NCI-H1105 treated with DMSO at 0.1 percent for 48 hours (cell line): ENCODE results near the gene R3HDM4.

ENCODE experiments used
- DNase-seq: peaks from one replicate; lab custom pipeline; 2025; lab: John Stamatoyannopoulos, UW

R3HDM4 gene

GRCh38 chr19:929891-930258 lies 16.9 kb upstream of the R3HDM4 start:
- no peak for DNase-seq

- DNase-seq: no peak
Measured at GRCh38 chr19:929203-929890, 16.3 kb upstream of the R3HDM4 start.

GRCh38 chr19:928471-929202 lies 15.6 kb upstream of the R3HDM4 start:
- no peak for DNase-seq

GRCh38 chr19:927780-928401 lies 14.9 kb upstream of the R3HDM4 start:
- no peak for DNase-seq

- no peak for DNase-seq
Measured at GRCh38 chr19:927351-927779, 14.3 kb upstream of the R3HDM4 start.

GRCh38 chr19:926589-927350 lies 13.8 kb upstream of the R3HDM4 start:
- no peak for DNase-seq

GRCh38 chr19:926323-926588 lies 13.2 kb upstream of the R3HDM4 start:
- no peak for DNase-seq

- DNase-seq: peak; percentile 79
Measured at GRCh38 chr19:925526-926322, 12.7 kb upstream of the R3HDM4 start, which contains the start of gene ARID3A. Gene ARID3A, plus strand, starts transcription at chr19:926035. Its CDS starts 3,494 bp downstream, at chr19:929529.

- no peak for DNase-seq
Measured at GRCh38 chr19:925087-925525, 12.1 kb upstream of the R3HDM4 start.

- DNase-seq: no peak
Measured at GRCh38 chr19:924553-925086, 11.6 kb upstream of the R3HDM4 start.

- DNase-seq: peak; percentile 80
Measured at GRCh38 chr19:920051-920864, 7.2 kb upstream of the R3HDM4 start.

GRCh38 chr19:919199-920050 lies 6.4 kb upstream of the R3HDM4 start:
- DNase-seq: peak; percentile 75

- DNase-seq: peak; percentile 28
Measured at GRCh38 chr19:918481-919198, 5.6 kb upstream of the R3HDM4 start.

- DNase-seq: no peak
Measured at GRCh38 chr19:918152-918437, 5.1 kb upstream of the R3HDM4 start.

- peak; percentile 24 for DNase-seq
Measured at GRCh38 chr19:917323-918151, 4.5 kb upstream of the R3HDM4 start, which contains the start of gene KISS1R. Gene KISS1R, plus strand, starts transcription at chr19:917333. Its CDS starts 170 bp downstream, at chr19:917503.

GRCh38 chr19:916645-917322 lies 3.8 kb upstream of the R3HDM4 start:
- DNase-seq: no peak
